OCI-LY7 (cell line): ENCODE measurements around the gene GRIN3B.

Source experiments
- CTCF ChIP-seq: fragments of 200-600 bp; sonication (generic); conservative IDR thresholded peaks from 2 replicates; pipeline ENCODE4 v1.5.1; 2014; ENCODE audit warnings: mild to moderate bottlenecking, antibody characterized with exemption, low read length, moderate library complexity, mixed read lengths
- EZH2phosphoT487 ChIP-seq: fragments of 200-600 bp; sonication (generic); IDR thresholded peaks from 2 replicates; pipeline ENCODE4 v1.6.1; 2018; ENCODE audit warnings: low read depth, borderline replicate concordance, mild to moderate bottlenecking, mixed run types, antibody characterized with exemption, low read length, moderate library complexity, mixed read lengths

- no peak for TF ChIP-seq CTCF
- TF ChIP-seq EZH2phosphoT487, result no peak
Measured at GRCh38 chr19:1011831-1012333, 11.7 kb downstream of the GRIN3B start.
